Activated CD8-positive, alpha-beta memory T cell treated with anti-CD3 and anti-CD28 coated beads for 48 hours (primary cell): Measurements from ENCODE around the gene NEGR1.

ENCODE experiments used
- DNase-seq, 3 experiments: peaks; one replicate each; pipeline ENCODE4 v3.0.0-alpha.2; 2020; ENCODE audit warnings: low read depth in 2 of 3, low spot score in 2 of 3

The NEGR1 gene

GRCh38 chr1:72235062-72235461 is 47.3 kb downstream of the NEGR1 start:
- DNase-seq, result no peak

GRCh38 chr1:72230746-72231145 is 51.6 kb downstream of the NEGR1 start:
- DNase-seq, result no peak

GRCh38 chr1:72229893-72230292 is 52.4 kb downstream of the NEGR1 start:
- DNase-seq, result no peak

- no peak for DNase-seq
These were observed 54.7 kb downstream of the NEGR1 start for GRCh38 chr1:72227667-72228066.

GRCh38 chr1:72224506-72224905 is 57.8 kb downstream of the NEGR1 start:
- no peak for DNase-seq

- no peak for DNase-seq
These were observed 60.5 kb downstream of the NEGR1 start for GRCh38 chr1:72221811-72222210.

GRCh38 chr1:72218141-72218739 is 64.1 kb downstream of the NEGR1 start:
- DNase-seq, result no peak

- DNase-seq, result no peak
These were observed 75.3 kb downstream of the NEGR1 start for GRCh38 chr1:72207059-72207458.

GRCh38 chr1:72202761-72203160 is 79.6 kb downstream of the NEGR1 start:
- no peak for DNase-seq

- no peak for DNase-seq
These were observed 84.6 kb downstream of the NEGR1 start for GRCh38 chr1:72197786-72198185.

- no peak for DNase-seq
These were observed 95.5 kb downstream of the NEGR1 start for GRCh38 chr1:72186733-72187307.

- no peak for DNase-seq
These were observed 98.1 kb downstream of the NEGR1 start for GRCh38 chr1:72184099-72184701.

GRCh38 chr1:72182859-72183258 is 99.5 kb downstream of the NEGR1 start:
- no peak for DNase-seq

GRCh38 chr1:72178266-72178665 is 104.1 kb downstream of the NEGR1 start:
- DNase-seq, result no peak

- no peak for DNase-seq
These were observed 104.6 kb downstream of the NEGR1 start for GRCh38 chr1:72177711-72178110.

- no peak for DNase-seq
These were observed 112.1 kb downstream of the NEGR1 start for GRCh38 chr1:72170246-72170645.

GRCh38 chr1:72166426-72166825 is 115.9 kb downstream of the NEGR1 start:
- DNase-seq, result no peak

- no peak for DNase-seq
These were observed 131.8 kb downstream of the NEGR1 start for GRCh38 chr1:72150508-72150907.

GRCh38 chr1:72141875-72142274 is 140.5 kb downstream of the NEGR1 start:
- DNase-seq, result no peak

GRCh38 chr1:72140222-72140621 is 142.1 kb downstream of the NEGR1 start:
- DNase-seq, result no peak

- no peak for DNase-seq
These were observed 144.7 kb downstream of the NEGR1 start for GRCh38 chr1:72137656-72138055.

- no peak for DNase-seq
These were observed 152.5 kb downstream of the NEGR1 start for GRCh38 chr1:72129869-72130268.
